Thoracic aorta (tissue), 2 donors: ENCODE measurements around the gene OPRL1. TPM values are rescaled to one million over a fixed set of nuclear protein-coding genes. Genes with fewer than 3 reads are reported as not detected.

ENCODE experiments used
- ATAC-seq: fragments of 150-250 bp; one replicate; pipeline ENCODE4 v1.8.0; 2017; ENCODE audit warnings: low read depth; ENCODE audit not compliant: insufficient number of reproducible peaks, low FRiP score
- DNase-seq: peaks from one replicate; pipeline ENCODE4 v3.0.0-alpha.2; 2020; ENCODE audit warnings: low spot score
- H3K27ac ChIP-seq, 2 donors: fragments of 200-600 bp; sonication (generic); 1 replicate in 1 of 2; 2 replicates in 1 of 2; pipeline ENCODE4 v1.5.1; 2016; ENCODE audit warnings: mild to moderate bottlenecking in 2 of 2, moderate library complexity in 2 of 2
- H3K27me3 ChIP-seq: fragments of 200-600 bp; sonication (generic); replicated peaks from 2 replicates; pipeline ENCODE4 v1.6.0; 2016; ENCODE audit warnings: mild to moderate bottlenecking; ENCODE audit not compliant: insufficient read depth
- H3K36me3 ChIP-seq: fragments of 200-600 bp; sonication (generic); one replicate; pipeline ENCODE4 v1.5.1; 2016
- H3K4me1 ChIP-seq, 2 donors: fragments of 200-600 bp; sonication (generic); 1 replicate in 1 of 2; 2 replicates in 1 of 2; pipeline versions ENCODE4 v1.5.1 to v1.6.0; 2016; ENCODE audit warnings: low read depth in 2 of 2, mild to moderate bottlenecking in 1 of 2; ENCODE audit not compliant: control insufficient read depth in 1 of 2
- H3K4me3 ChIP-seq: fragments of 200-600 bp; sonication (generic); 2 replicates; pipeline ENCODE4 v1.5.1; 2016; ENCODE audit warnings: mild to moderate bottlenecking
- H3K9me3 ChIP-seq: fragments of 200-600 bp; sonication (generic); 2 replicates; pipeline ENCODE4 v1.5.1; 2016
- CTCF ChIP-seq: fragments of 200-600 bp; sonication (generic); IDR thresholded peaks from one replicate; pipeline ENCODE4 v1.5.1; 2019; ENCODE audit warnings: antibody characterized with exemption
- total RNA-seq, 2 donors: library from RNA; depleted of rRNA; stranded (reverse); fragments of >200 nt; gene quantifications; one replicate each; pipeline versions ENCODE4 v1.1.0 to v1.2.3, GENCODE V29; 2016

The OPRL1 gene
- total RNA-seq, 2 donors from 2014 or later, result 1.1 to 3.2 TPM

GRCh38 chr20:64098471-64099013, 18.7 kb downstream of the OPRL1 start:
- H3K4me1 ChIP-seq, result no peaks in the 10 kb centered on the region
- no peak overlapping the region for H3K27ac ChIP-seq
- H3K9me3 ChIP-seq, result no peaks in the 10 kb centered on the region
- no peak for DNase-seq
- no peaks in the 10 kb centered on the region for H3K27me3 ChIP-seq
- ATAC-seq, result no peak
- no peaks in the 10 kb centered on the region for H3K36me3 ChIP-seq
- H3K4me3 ChIP-seq, result no peak overlapping the region
- TF ChIP-seq CTCF, result no peak

GRCh38 chr20:64099086-64099786, 19.4 kb downstream of the OPRL1 start:
- no peak overlapping the region for H3K27ac ChIP-seq
- H3K27me3 ChIP-seq, result no peaks in the 10 kb centered on the region
- H3K36me3 ChIP-seq, result no peaks in the 10 kb centered on the region
- DNase-seq (no peak), ATAC-seq (no peak)
- H3K4me3 ChIP-seq, result no peak overlapping the region
- H3K4me1 ChIP-seq, result no peaks in the 10 kb centered on the region
- no peaks in the 10 kb centered on the region for H3K9me3 ChIP-seq
- no peak for TF ChIP-seq CTCF

GRCh38 chr20:64099880-64100565, 20.1 kb downstream of the OPRL1 start:
- H3K27ac ChIP-seq, result no peak overlapping the region
- no peak for TF ChIP-seq CTCF
- ATAC-seq (no peak), DNase-seq (no peak)
- H3K4me3 ChIP-seq, result no peak overlapping the region
- no peaks in the 10 kb centered on the region for H3K27me3 ChIP-seq
- no peaks in the 10 kb centered on the region for H3K4me1 ChIP-seq
- H3K36me3 ChIP-seq, result no peaks in the 10 kb centered on the region
- no peaks in the 10 kb centered on the region for H3K9me3 ChIP-seq

- no peaks in the 10 kb centered on the region for H3K4me1 ChIP-seq
- TF ChIP-seq CTCF, result no peak
- H3K36me3 ChIP-seq, result no peaks in the 10 kb centered on the region
- H3K27me3 ChIP-seq, result no peaks in the 10 kb centered on the region
- no peak overlapping the region for H3K27ac ChIP-seq
- ATAC-seq, result no peak
- no peak for DNase-seq
- no peaks in the 10 kb centered on the region for H3K9me3 ChIP-seq
- no peak overlapping the region for H3K4me3 ChIP-seq
These were observed 20.6 kb downstream of the OPRL1 start for GRCh38 chr20:64100566-64100888.

- no peaks in the 10 kb centered on the region for H3K4me1 ChIP-seq
- TF ChIP-seq CTCF, result no peak
- H3K27ac ChIP-seq, result no peak overlapping the region
- no peaks in the 10 kb centered on the region for H3K36me3 ChIP-seq
- H3K4me3 ChIP-seq, result no peak overlapping the region
- H3K9me3 ChIP-seq, result no peaks in the 10 kb centered on the region
- DNase-seq (no peak), ATAC-seq (no peak)
- no peaks in the 10 kb centered on the region for H3K27me3 ChIP-seq
These were observed 21.2 kb downstream of the OPRL1 start for GRCh38 chr20:64100946-64101688.
